ENCODE results near the gene LY6G5B. TPM values are rescaled to one million over a fixed set of nuclear protein-coding genes. Genes with fewer than 3 reads are reported as not detected.
A peak's percentile ranks its signal among the peaks of the same experiment; 100 is the strongest.

The LY6G5B gene
- total RNA-seq, 1 experiment from 2014 or later: 0.88 TPM

DNA sequence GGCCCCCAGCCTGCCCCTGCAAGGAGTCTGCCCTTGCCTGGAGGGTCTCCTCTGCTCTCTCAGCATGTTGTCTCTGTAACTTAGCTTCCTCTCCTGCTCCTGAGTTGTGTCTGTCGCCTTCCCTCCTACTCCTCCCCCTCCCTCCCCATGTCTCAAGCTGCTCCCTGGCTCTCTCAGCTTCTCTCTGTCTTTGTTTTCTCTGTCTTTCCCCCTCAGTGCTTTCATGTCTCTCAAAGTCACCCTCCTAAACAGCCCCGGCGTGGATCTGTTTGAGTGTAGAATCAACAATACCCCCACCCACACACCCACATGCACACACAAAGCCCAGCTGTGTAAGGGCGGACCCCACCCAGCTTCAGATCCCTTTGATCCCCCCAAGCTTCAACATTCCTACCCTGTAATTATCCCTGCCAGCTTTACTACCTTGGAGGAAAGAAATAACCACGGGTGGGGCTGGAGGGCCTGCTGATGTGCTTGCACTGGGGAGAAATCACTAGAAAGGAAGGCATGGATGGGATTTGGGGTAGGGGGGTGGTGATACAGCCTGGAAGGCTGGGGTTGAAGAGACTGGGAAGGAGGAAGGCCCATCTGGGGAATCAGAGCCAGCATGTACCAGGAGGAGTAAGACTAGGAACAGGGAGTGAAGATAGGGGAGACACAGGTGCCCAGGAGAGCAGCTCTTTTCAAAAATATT, 44.4 kb downstream of the LY6G5B start:
- DNase-seq (ENCODE audit: low read depth): no peak

GRCh38 chr6:31715022-31715958, 45.5 kb downstream of the LY6G5B start, which contains the start of gene LY6G6D:
TSS of gene LY6G6D (plus strand) at chr6:31715348. CDS start at chr6:31715356, 8 bp downstream.
- no peak for DNase-seq (ENCODE audit: low read depth)

DNA sequence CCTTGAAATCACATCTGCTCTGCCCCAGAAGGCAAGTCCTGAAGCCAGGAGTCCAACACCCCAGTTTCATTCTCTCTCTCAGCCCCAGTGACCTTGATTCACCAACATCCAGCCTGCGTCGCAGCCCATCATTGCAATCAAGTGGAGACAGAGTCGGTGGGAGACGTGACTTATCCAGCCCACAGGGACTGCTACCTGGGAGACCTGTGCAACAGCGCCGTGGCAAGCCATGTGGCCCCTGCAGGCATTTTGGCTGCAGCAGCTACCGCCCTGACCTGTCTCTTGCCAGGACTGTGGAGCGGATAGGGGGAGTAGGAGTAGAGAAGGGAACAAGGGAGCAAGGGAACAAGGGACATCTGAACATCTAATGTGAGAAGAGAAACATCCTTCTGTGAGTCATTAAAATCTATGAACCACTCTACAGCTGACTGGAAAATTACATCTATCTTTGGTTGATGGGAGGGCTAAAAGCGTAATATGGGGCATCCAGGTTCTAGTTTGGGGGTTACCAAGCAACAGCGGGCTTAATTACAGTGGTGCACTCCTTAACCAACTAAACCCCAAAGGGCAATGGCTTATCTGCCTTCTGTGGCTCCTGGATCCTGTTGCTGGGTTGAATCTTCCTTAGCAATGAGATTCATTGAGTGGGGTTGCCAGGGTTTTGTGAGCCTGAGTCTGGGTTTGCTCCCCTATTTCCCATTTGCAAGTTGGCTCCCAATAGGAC, 47.9 kb downstream of the LY6G5B start:
- DNase-seq (ENCODE audit: low read depth): no peak

- no peak for DNase-seq (ENCODE audit: low read depth)
These were observed 48.5 kb downstream of the LY6G5B start for GRCh38 chr6:31718265-31718664.

- no peak for DNase-seq (ENCODE audit: low read depth)
These were observed 49.2 kb downstream of the LY6G5B start for GRCh38 chr6:31719001-31719400.

DNA sequence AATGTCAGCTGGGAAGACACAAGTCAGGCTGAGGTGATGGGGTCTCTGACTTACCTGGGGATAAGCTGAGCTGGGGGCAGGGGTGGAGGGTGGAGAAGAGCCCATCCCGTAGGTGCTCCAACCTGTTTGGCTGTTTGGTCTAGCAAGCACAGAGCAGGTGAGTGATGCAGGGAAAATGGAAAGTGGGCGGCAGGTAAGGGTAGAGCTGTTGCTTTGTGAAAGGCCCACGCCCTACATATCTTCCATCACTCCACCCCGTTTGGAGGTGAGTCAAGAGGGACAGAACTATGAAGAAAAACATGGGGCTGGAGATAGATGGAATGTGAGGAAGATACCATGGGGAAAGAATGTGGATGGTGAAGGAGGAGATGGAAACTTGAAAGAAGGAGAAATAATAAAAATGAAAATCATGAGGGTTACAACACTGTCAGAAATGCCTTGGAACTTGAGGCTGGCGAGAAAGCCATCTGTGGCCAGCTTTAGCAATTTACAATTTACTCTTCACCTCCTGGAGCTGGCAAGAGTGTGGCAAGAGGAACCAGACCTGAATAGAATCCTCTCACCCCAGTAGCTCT, 50.5 kb downstream of the LY6G5B start:
- no peak for DNase-seq (ENCODE audit: low read depth)

GRCh38 chr6:31721351-31722020, 51.7 kb downstream of the LY6G5B start, which contains the start of gene LY6G6C:
TSS of gene LY6G6C (minus strand) at chr6:31721746. CDS start at chr6:31721679, 67 bp downstream.
- DNase-seq (ENCODE audit: low read depth): no peak

DNA sequence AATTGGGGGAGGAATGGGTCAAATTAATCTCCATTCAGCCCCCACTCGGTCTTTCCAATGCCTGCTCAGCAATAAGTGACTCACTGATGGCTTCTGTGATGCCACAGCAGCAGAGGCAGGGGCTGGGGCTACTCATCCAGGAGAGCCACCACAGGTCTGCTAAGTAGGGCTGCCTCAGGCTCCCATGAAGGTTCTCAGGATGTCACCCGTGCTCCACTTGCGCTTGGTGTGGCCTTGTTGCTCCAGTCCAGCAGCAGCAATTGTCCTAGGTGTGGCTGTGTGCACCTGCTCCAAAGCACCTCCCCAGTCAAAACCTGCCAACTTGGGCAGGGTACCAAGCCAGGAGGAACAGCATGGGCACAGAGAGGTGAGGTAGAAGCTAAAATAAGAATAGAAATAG, 52.4 kb downstream of the LY6G5B start:
- DNase-seq (ENCODE audit: low read depth): no peak

Small RNAs within 50 kb of the gene (small RNA-seq; reads per million reads assigned to genes)
- gene LY6G6D (not detected), gene MIR4646 (not detected), gene MIR6832 (not detected), gene RF00019 (not detected), gene SNORA38 (25.5 reads per million, percentile 93 among the genes with 10 or more reads in this experiment)

Other genes with a start within 250 kb of the LY6G5B start
- gene MICB, start 171.8 kb upstream of the LY6G5B start, total RNA-seq (2014; rRNA removed; shearing (Covaris generic)): not detected in 2 replicates
- not detected in 2 replicates for gene MCCD1, start 141.0 kb upstream of the LY6G5B start, total RNA-seq (2014; rRNA removed; shearing (Covaris generic))
- 856 and 950 TPM in 2 replicates for gene DDX39B, start 128.0 kb upstream of the LY6G5B start, total RNA-seq (2014; rRNA removed; shearing (Covaris generic))
- gene ATP6V1G2, start 123.4 kb upstream of the LY6G5B start, total RNA-seq (2014; rRNA removed; shearing (Covaris generic)): 2.1 TPM in 2 replicates
- gene NFKBIL1, start 122.4 kb upstream of the LY6G5B start, total RNA-seq (2014; rRNA removed; shearing (Covaris generic)): 21.2 and 21.9 TPM in 2 replicates
- not detected in 2 replicates for gene LTA, start 97.7 kb upstream of the LY6G5B start, total RNA-seq (2014; rRNA removed; shearing (Covaris generic))
- not detected in 2 replicates for gene TNF, start 94.4 kb upstream of the LY6G5B start, total RNA-seq (2014; rRNA removed; shearing (Covaris generic))
- gene LTB, start 87.6 kb upstream of the LY6G5B start, total RNA-seq (2014; rRNA removed; shearing (Covaris generic)): not detected in 2 replicates
- gene LST1, start 83.7 kb upstream of the LY6G5B start, total RNA-seq (2014; rRNA removed; shearing (Covaris generic)): not detected in 2 replicates
- not detected in 2 replicates for gene NCR3, start 77.0 kb upstream of the LY6G5B start, total RNA-seq (2014; rRNA removed; shearing (Covaris generic))
- gene AIF1, start 54.7 kb upstream of the LY6G5B start, total RNA-seq (2014; rRNA removed; shearing (Covaris generic)): not detected in 2 replicates
- gene PRRC2A, start 49.3 kb upstream of the LY6G5B start, total RNA-seq (2014; rRNA removed; shearing (Covaris generic)): 93.0 and 115 TPM in 2 replicates
- 196 and 211 TPM in 2 replicates for gene BAG6, start 17.3 kb upstream of the LY6G5B start, total RNA-seq (2014; rRNA removed; shearing (Covaris generic))
- gene APOM, start 14.1 kb upstream of the LY6G5B start, total RNA-seq (2014; rRNA removed; shearing (Covaris generic)): 1.8 and 2.5 TPM in 2 replicates
- gene C6orf47, start 9.2 kb upstream of the LY6G5B start, total RNA-seq (2014; rRNA removed; shearing (Covaris generic)): 21.8 and 22.8 TPM in 2 replicates
- 37.5 and 38.5 TPM in 2 replicates for gene GPANK1, start 5.0 kb upstream of the LY6G5B start, total RNA-seq (2014; rRNA removed; shearing (Covaris generic))
- 272 and 357 TPM in 2 replicates for gene CSNK2B, start 3.9 kb upstream of the LY6G5B start, total RNA-seq (2014; rRNA removed; shearing (Covaris generic))
- gene LY6G5C, start 11.1 kb downstream of the LY6G5B start, total RNA-seq (2014; rRNA removed; shearing (Covaris generic)): 0.47 and 3.6 TPM in 2 replicates
- 21.6 and 26.5 TPM in 2 replicates for gene ABHD16A, start 33.3 kb downstream of the LY6G5B start, total RNA-seq (2014; rRNA removed; shearing (Covaris generic))
- not detected in 2 replicates for gene LY6G6F, start 36.9 kb downstream of the LY6G5B start, total RNA-seq (2014; rRNA removed; shearing (Covaris generic))
- gene LY6G6D, start 45.4 kb downstream of the LY6G5B start, total RNA-seq (2014; rRNA removed; shearing (Covaris generic)): not detected in 2 replicates
- not detected in 2 replicates for gene LY6G6C, start 51.8 kb downstream of the LY6G5B start, total RNA-seq (2014; rRNA removed; shearing (Covaris generic))
- not detected in 2 replicates for gene MPIG6B, start 53.4 kb downstream of the LY6G5B start, total RNA-seq (2014; rRNA removed; shearing (Covaris generic))
- 36.0 and 36.2 TPM in 2 replicates for gene DDAH2, start 59.3 kb downstream of the LY6G5B start, total RNA-seq (2014; rRNA removed; shearing (Covaris generic))
- 1,383 and 1,400 TPM in 2 replicates for gene CLIC1, start 66.6 kb downstream of the LY6G5B start, total RNA-seq (2014; rRNA removed; shearing (Covaris generic))
- 9.5 and 10.2 TPM in 2 replicates for gene MSH5, start 70.0 kb downstream of the LY6G5B start, total RNA-seq (2014; rRNA removed; shearing (Covaris generic))
- gene SAPCD1, start 92.7 kb downstream of the LY6G5B start, total RNA-seq (2014; rRNA removed; shearing (Covaris generic)): 0.64 and 3.5 TPM in 2 replicates
- 0.77 and 0.79 TPM in 2 replicates for gene VWA7, start 107.4 kb downstream of the LY6G5B start, total RNA-seq (2014; rRNA removed; shearing (Covaris generic))
- gene VARS1, start 125.8 kb downstream of the LY6G5B start, total RNA-seq (2014; rRNA removed; shearing (Covaris generic)): 63.0 and 76.4 TPM in 2 replicates
- gene LSM2, start 137.0 kb downstream of the LY6G5B start, total RNA-seq (2014; rRNA removed; shearing (Covaris generic)): 104 and 115 TPM in 2 replicates
- gene HSPA1L, start 145.3 kb downstream of the LY6G5B start, total RNA-seq (2014; rRNA removed; shearing (Covaris generic)): 0.73 and 1.3 TPM in 2 replicates
- 99.6 and 108 TPM in 2 replicates for gene HSPA1A, start 145.6 kb downstream of the LY6G5B start, total RNA-seq (2014; rRNA removed; shearing (Covaris generic))
- gene HSPA1B, start 157.8 kb downstream of the LY6G5B start, total RNA-seq (2014; rRNA removed; shearing (Covaris generic)): 134 and 135 TPM in 2 replicates
- gene NEU1, start 192.8 kb downstream of the LY6G5B start, total RNA-seq (2014; rRNA removed; shearing (Covaris generic)): 46.3 and 49.5 TPM in 2 replicates
- gene SLC44A4, start 209.0 kb downstream of the LY6G5B start, total RNA-seq (2014; rRNA removed; shearing (Covaris generic)): 0.45 TPM in 1 of 2 replicates, not detected in the other
- 56.7 and 57.5 TPM in 2 replicates for gene EHMT2, start 227.7 kb downstream of the LY6G5B start, total RNA-seq (2014; rRNA removed; shearing (Covaris generic))
- 10.8 and 15.1 TPM in 2 replicates for gene ZBTB12, start 232.1 kb downstream of the LY6G5B start, total RNA-seq (2014; rRNA removed; shearing (Covaris generic))